PFSK-1 (cell line): ENCODE results near the gene KLK4. TPM values are rescaled to one million over a fixed set of nuclear protein-coding genes. Genes with fewer than 3 reads are reported as not detected.

Experiments
- FOXP2 ChIP-seq: optimal IDR thresholded peaks from 2 replicates; pipeline ENCODE3; 2011; ENCODE audit warnings: borderline replicate concordance, control low read depth, inconsistent platforms; ENCODE audit not compliant: insufficient read depth; ENCODE audit errors: extremely low read length, extremely low read depth
- POLR2AphosphoS5 ChIP-seq: IDR thresholded peaks from 2 replicates; pipeline ENCODE4 v1.6.1; 2012; ENCODE audit warnings: low read depth, mild to moderate bottlenecking, control low read depth, low read length, moderate library complexity
- REST ChIP-seq, 2 experiments: IDR thresholded peaks; 2 replicates each; pipeline versions ENCODE4 v1.6.1 to v1.8.0; 2011 to 2012; ENCODE audit warnings: low read depth in 2 of 2, low read length in 2 of 2, control low read depth in 1 of 2, inconsistent platforms in 1 of 2, mild to moderate bottlenecking in 1 of 2, moderate library complexity in 1 of 2; ENCODE audit not compliant: insufficient read depth in 1 of 2
- SIN3A ChIP-seq: IDR thresholded peaks from 2 replicates; pipeline ENCODE4 v1.6.1; 2012; ENCODE audit warnings: mild to moderate bottlenecking, low read length, moderate library complexity, borderline replicate concordance; ENCODE audit not compliant: insufficient read depth
- TAF1 ChIP-seq: IDR thresholded peaks from 2 replicates; pipeline ENCODE4 v1.6.1; 2012; ENCODE audit warnings: low read length, control low read depth, borderline replicate concordance; ENCODE audit not compliant: insufficient read depth
- polyA plus RNA-seq: library from polyadenylated mRNA; unstranded; fragments of >200 nt; gene quantifications from one replicate; pipeline ENCODE4 v1.2.1, GENCODE V29; 2012; ENCODE audit warnings: low read depth, missing spikeins; ENCODE audit not compliant: insufficient read length

The KLK4 gene
- 0.60 TPM for polyA plus RNA-seq

DNA sequence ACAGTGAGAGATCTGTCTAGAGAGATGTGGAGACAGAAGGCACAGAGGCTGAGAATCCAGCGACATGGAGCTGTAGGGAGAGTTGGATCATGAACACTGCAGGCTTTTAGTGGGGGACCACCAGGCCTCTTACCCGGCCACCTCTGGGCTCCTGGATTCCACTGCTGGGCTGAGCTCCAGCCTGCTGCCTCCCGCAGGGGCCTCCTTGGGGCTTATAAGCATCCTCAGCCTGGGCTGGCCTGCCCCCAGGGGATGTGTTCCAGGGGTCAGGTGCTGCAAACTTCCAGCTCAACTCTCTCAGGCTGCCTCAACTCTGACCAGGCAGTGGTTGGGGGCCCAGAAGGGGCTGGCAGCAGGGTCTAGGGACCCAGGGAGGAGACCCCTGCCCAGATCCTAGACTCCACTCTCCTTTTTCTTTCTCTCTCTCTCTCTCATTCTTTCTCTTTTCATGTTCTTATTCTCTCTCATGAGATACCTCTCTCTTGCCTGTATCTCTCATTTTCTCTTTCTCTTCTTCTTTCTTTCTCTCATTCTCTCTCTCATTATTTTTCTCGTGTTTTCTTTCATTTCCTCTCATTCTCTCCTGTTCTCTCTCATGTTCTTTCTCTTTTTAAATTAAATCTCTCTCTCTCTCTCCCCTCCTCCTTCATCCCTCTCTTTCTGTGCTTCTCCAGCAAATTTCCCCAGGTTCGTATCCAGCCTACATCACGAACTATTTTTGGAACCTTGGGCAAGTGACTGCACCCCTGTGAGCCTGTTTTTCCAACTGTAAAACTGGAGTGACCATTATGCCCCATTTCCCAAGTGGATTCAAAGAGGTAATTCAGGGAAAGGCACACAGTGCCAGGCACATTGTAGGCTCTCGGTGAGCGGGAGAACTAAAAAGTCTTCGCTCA is at the start of gene KLK4:
KLK4 (minus strand) TSS at position 190 of the 896 bp plus-strand sequence. CDS start 657 bp downstream, outside the sequence.
- TF ChIP-seq SIN3A (no peak), REST (IDR thresholded peaks at IDR 0.05; ENCODE audit: insufficient read depth in 1 of 2, low read depth in 2 of 2, low read length in 2 of 2) (no peak), POLR2AphosphoS5 (no peak), FOXP2 (no peak), TAF1 (no peak)

GRCh38 chr19:50959731-50960500 is 48.7 kb upstream of the KLK4 start:
- TF ChIP-seq POLR2AphosphoS5 (no peak), FOXP2 (no peak), TAF1 (no peak)

- no peak for TF ChIP-seq FOXP2
- TF ChIP-seq TAF1 = no peak
These were observed 46.4 kb upstream of the KLK4 start for GRCh38 chr19:50957587-50957986.

DNA sequence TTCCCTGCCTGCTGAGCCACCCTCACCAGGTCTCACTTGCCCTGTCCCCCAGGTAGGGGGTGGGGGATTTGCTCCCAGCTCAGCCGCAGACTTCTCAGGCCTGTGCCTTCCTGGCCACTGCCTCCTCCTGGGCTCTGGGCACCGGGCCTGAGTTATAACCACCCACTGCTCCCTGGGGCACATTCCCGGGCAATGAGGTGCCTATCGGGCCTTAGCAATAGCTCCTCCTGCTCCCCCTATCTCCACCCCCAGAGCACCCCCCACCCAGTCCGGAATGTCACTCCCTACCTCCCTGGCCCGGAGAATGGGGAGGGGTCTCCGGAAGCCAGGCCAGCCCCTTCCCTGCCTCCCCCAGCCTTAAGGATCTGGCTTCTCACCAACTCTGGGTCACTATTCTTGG is 41.7 kb upstream of the KLK4 start, which contains the start of gene KLK5:
KLK5 (minus strand) TSS at position 129 of the 400 bp plus-strand sequence. CDS start 381 bp downstream, outside the sequence.
- TF ChIP-seq POLR2AphosphoS5 (no peak), SIN3A (no peak), REST (IDR thresholded peaks at IDR 0.05; ENCODE audit: insufficient read depth in 1 of 2, low read depth in 2 of 2, low read length in 2 of 2) (no peak), FOXP2 (no peak), TAF1 (no peak)

- TF ChIP-seq SIN3A (no peak), REST (IDR thresholded peaks at IDR 0.05; ENCODE audit: insufficient read depth in 1 of 2, low read depth in 2 of 2, low read length in 2 of 2) (no peak), FOXP2 (no peak), POLR2AphosphoS5 (no peak), TAF1 (no peak)
These were observed 38.7 kb upstream of the KLK4 start for GRCh38 chr19:50949861-50950260.
